SK-N-SH (cell line): ENCODE results near the gene JMJD6. TPM values are rescaled to one million over a fixed set of nuclear protein-coding genes. Genes with fewer than 3 reads are reported as not detected.
A peak's percentile ranks its signal among the peaks of the same experiment; 100 is the strongest.

Experiments
- CTCF ChIA-PET: fragments of 300-600, 350-600 bp; formaldehyde crosslinking; extraction: SDS; loops from one replicate; lab custom pipeline; 2021; lab: Yijun Ruan, JAX
- POLR2A ChIA-PET: fragments of 350-600 bp; sonication (Branson Sonifier 250); formaldehyde crosslinking; extraction: SDS; loops from one replicate; lab custom pipeline; 2020; ENCODE audit warnings: antibody characterized with exemption, inconsistent platforms; lab: Yijun Ruan, JAX
- DNase-seq: peaks from one replicate; pipeline ENCODE4 v3.0.0; 2012
- H2AFZ ChIP-seq: fragments of 200-600 bp; sonication (generic); 2 replicates; pipeline ENCODE4 v1.8.1; 2016; ENCODE audit warnings: antibody characterized with exemption, mild to moderate bottlenecking, low read depth
- H3F3A ChIP-seq: fragments of 200-600 bp; sonication (generic); replicated peaks from 2 replicates; pipeline ENCODE3; 2016; ENCODE audit warnings: antibody characterized with exemption, mild to moderate bottlenecking; ENCODE audit not compliant: insufficient read depth
- H3K27ac ChIP-seq, 2 experiments: fragments of 200-500 bp in 1 of 2; fragments of 200-600 bp in 1 of 2; sonication (Bioruptor generic) in 1 of 2; sonication (generic), shearing (Covaris generic) in 1 of 2; 2 replicates each; pipeline versions ENCODE4 v1.5.1 to v1.6.1; 2014 to 2016; ENCODE audit warnings: low read depth in 2 of 2, inconsistent platforms in 1 of 2, low read length in 1 of 2, mild to moderate bottlenecking in 1 of 2, mixed read lengths in 1 of 2
- H3K27me3 ChIP-seq: fragments of 200-600 bp; sonication (generic), shearing (Covaris generic); 2 replicates; pipeline ENCODE4 v1.6.1; 2016; ENCODE audit warnings: mixed run types; ENCODE audit not compliant: insufficient read depth
- H3K36me3 ChIP-seq, 2 experiments: fragments of 200-500 bp in 1 of 2; fragments of 200-600 bp in 1 of 2; sonication (Bioruptor generic) in 1 of 2; sonication (generic) in 1 of 2; replicated peaks in 1 of 2; 2 replicates each; pipeline versions ENCODE3 to v1.5.1; 2014 to 2016; ENCODE audit warnings: low read length in 1 of 2, mild to moderate bottlenecking in 1 of 2; ENCODE audit not compliant: insufficient read depth in 2 of 2, control insufficient read depth in 1 of 2
- H3K4me1 ChIP-seq, 2 experiments: fragments of 200-500 bp in 1 of 2; fragments of 200-600 bp in 1 of 2; sonication (Bioruptor generic) in 1 of 2; sonication (generic), shearing (Covaris generic) in 1 of 2; 2 replicates each; pipeline versions ENCODE4 v1.5.1 to v1.6.1; 2014 to 2016; ENCODE audit warnings: low read depth in 1 of 2, low read length in 1 of 2, mixed run types in 1 of 2; ENCODE audit not compliant: insufficient read depth in 2 of 2, control insufficient read depth in 1 of 2
- H3K4me2 ChIP-seq: fragments of 200-600 bp; sonication (generic), shearing (Covaris generic); 2 replicates; pipeline ENCODE4 v1.6.1; 2017; ENCODE audit warnings: mixed run types
- H3K4me3 ChIP-seq, 2 experiments: fragments of 200-500 bp in 1 of 2; fragments of 200-600 bp in 1 of 2; sonication (Bioruptor generic) in 1 of 2; sonication (generic), shearing (Covaris generic) in 1 of 2; 2 replicates each; pipeline versions ENCODE4 v1.5.1 to v1.8.1; 2014 to 2016; ENCODE audit warnings: low read depth in 2 of 2, inconsistent platforms in 1 of 2, low read length in 1 of 2, mild to moderate bottlenecking in 1 of 2, mixed read lengths in 1 of 2, moderate library complexity in 1 of 2
- H3K79me2 ChIP-seq: fragments of 200-600 bp; sonication (generic); 2 replicates; pipeline ENCODE4 v1.8.1; 2017; ENCODE audit warnings: mild to moderate bottlenecking; ENCODE audit not compliant: insufficient read depth
- H3K9ac ChIP-seq: fragments of 200-600 bp; sonication (generic); 2 replicates; pipeline ENCODE4 v1.6.1; 2017; ENCODE audit warnings: mixed run types
- H3K9me2 ChIP-seq: fragments of 200-600 bp; sonication (generic); 2 replicates; pipeline ENCODE4 v1.6.1; 2017; ENCODE audit warnings: mixed run types
- H3K9me3 ChIP-seq: fragments of 200-600 bp; sonication (generic); 2 replicates; pipeline ENCODE4 v1.6.1; 2017; ENCODE audit warnings: mixed run types, mild to moderate bottlenecking, moderate library complexity
- H4K20me1 ChIP-seq: fragments of 200-600 bp; sonication (generic); 2 replicates; pipeline ENCODE4 v1.6.1; 2017; ENCODE audit warnings: mild to moderate bottlenecking, mixed run types; ENCODE audit not compliant: insufficient read depth
- FOSL2 ChIP-seq: IDR thresholded peaks from 2 replicates; pipeline ENCODE4 v1.4.0; 2012; ENCODE audit warnings: low read depth, mild to moderate bottlenecking, moderate library complexity, borderline replicate concordance
- FOXJ3 ChIP-seq: sonication (generic); formaldehyde crosslinking; IDR thresholded peaks from 2 replicates; pipeline ENCODE4 v1.5.1; 2020; ENCODE audit warnings: mild to moderate bottlenecking, missing genetic modification reagents
- GATA2 ChIP-seq: sonication (generic); formaldehyde crosslinking; IDR thresholded peaks from 2 replicates; pipeline ENCODE4 v1.5.0; 2020; ENCODE audit warnings: mild to moderate bottlenecking, missing genetic modification reagents
- IRF3 ChIP-seq: fragments of 150-350 bp; IDR thresholded peaks from 2 replicates; pipeline ENCODE4 v1.6.1; 2016; ENCODE audit warnings: mild to moderate bottlenecking, low read depth, low read length
- JUND ChIP-seq: IDR thresholded peaks from 2 replicates; pipeline ENCODE4 v1.4.0; 2012
- MEF2A ChIP-seq: IDR thresholded peaks from 2 replicates; pipeline ENCODE4 v1.4.0; 2012; ENCODE audit warnings: low read depth, borderline replicate concordance
- MXI1 ChIP-seq: IDR thresholded peaks from 2 replicates; pipeline ENCODE4 v1.6.1; 2012; ENCODE audit warnings: mild to moderate bottlenecking, low read depth, low read length, improper control_type of control experiment
- PBX3 ChIP-seq: IDR thresholded peaks from 2 replicates; pipeline ENCODE4; 2012
- RAD21 ChIP-seq: IDR thresholded peaks from 2 replicates; pipeline ENCODE4 v1.6.1; 2012; ENCODE audit warnings: mild to moderate bottlenecking, low read length
- RCOR1 ChIP-seq: fragments of 150-350 bp; IDR thresholded peaks from 2 replicates; pipeline ENCODE4 v1.6.1; 2017; ENCODE audit warnings: antibody characterized with exemption, low read length
- RXRA ChIP-seq: IDR thresholded peaks from 2 replicates; pipeline ENCODE4 v1.4.0; 2012; ENCODE audit warnings: low read depth, mild to moderate bottlenecking, borderline replicate concordance
- TAF1 ChIP-seq: IDR thresholded peaks from 2 replicates; pipeline ENCODE4 v1.6.1; 2012; ENCODE audit warnings: low read depth, mild to moderate bottlenecking, low read length, moderate library complexity, borderline replicate concordance
- TCF12 ChIP-seq: IDR thresholded peaks from 2 replicates; pipeline ENCODE4 v1.4.0; 2012
- WGBS: methylation state at CpG from one replicate; pipeline ENCODE4 v1.1.6; 2017; ENCODE audit warnings: low lambda C conversion rate; 5-methylcytosine and 5-hydroxymethylcytosine counted together
- polyA plus RNA-seq, 3 experiments: library from polyadenylated mRNA; depleted of rRNA; stranded (reverse); fragments of >200 nt; gene quantifications; 2 replicates each; pipeline ENCODE4 v1.2.3, GENCODE V29; 2012
- TF ChIP-seq, protein P1 (sequence below): fragments of 200-600 bp; sonication (generic); IDR thresholded peaks from 2 replicates; pipeline ENCODE4 v1.6.1; 2017; ENCODE audit warnings: antibody characterized with exemption, mild to moderate bottlenecking, moderate library complexity
- TF ChIP-seq, protein P2 (sequence below): fragments of 150-350 bp; IDR thresholded peaks from 2 replicates; pipeline ENCODE4 v1.6.1; 2017; ENCODE audit warnings: antibody characterized with exemption, low read length, low read depth, borderline replicate concordance
- TF ChIP-seq, protein P3 (sequence below): IDR thresholded peaks from 2 replicates; pipeline ENCODE4 v1.4.0; 2012; ENCODE audit warnings: low read depth, borderline replicate concordance
- TF ChIP-seq, protein P4 (sequence below): IDR thresholded peaks from 2 replicates; pipeline ENCODE4 v1.4.0; 2012; ENCODE audit warnings: low read depth

JMJD6 gene
- polyA plus RNA-seq, 1 of the 3 experiments (the other 2 are of a cell fraction) = 23.3 TPM

GRCh38 chr17:76742958-76743357, 16.6 kb upstream of the JMJD6 start (continued):
- TF ChIP-seq, protein P1, sequence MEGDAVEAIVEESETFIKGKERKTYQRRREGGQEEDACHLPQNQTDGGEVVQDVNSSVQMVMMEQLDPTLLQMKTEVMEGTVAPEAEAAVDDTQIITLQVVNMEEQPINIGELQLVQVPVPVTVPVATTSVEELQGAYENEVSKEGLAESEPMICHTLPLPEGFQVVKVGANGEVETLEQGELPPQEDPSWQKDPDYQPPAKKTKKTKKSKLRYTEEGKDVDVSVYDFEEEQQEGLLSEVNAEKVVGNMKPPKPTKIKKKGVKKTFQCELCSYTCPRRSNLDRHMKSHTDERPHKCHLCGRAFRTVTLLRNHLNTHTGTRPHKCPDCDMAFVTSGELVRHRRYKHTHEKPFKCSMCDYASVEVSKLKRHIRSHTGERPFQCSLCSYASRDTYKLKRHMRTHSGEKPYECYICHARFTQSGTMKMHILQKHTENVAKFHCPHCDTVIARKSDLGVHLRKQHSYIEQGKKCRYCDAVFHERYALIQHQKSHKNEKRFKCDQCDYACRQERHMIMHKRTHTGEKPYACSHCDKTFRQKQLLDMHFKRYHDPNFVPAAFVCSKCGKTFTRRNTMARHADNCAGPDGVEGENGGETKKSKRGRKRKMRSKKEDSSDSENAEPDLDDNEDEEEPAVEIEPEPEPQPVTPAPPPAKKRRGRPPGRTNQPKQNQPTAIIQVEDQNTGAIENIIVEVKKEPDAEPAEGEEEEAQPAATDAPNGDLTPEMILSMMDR = no peak
- no peak for TF ChIP-seq IRF3
- TF ChIP-seq RXRA = no peak

GRCh38 chr17:76740329-76741118, 14.1 kb upstream of the JMJD6 start:
- Histone ChIP-seq H2AFZ (no peak overlapping the region), H3K9me3 (no peaks in the 10 kb centered on the region), H3K79me2 (peaks cover 50% of the 10 kb centered on the region), H3K9me2 (no peaks in the 10 kb centered on the region), H3F3A (peaks cover 18% of the 10 kb centered on the region), H4K20me1 (peaks cover 8% of the 10 kb centered on the region), H3K9ac (no peak overlapping the region), H3K4me1 (peaks cover 11 to 14% of the 10 kb centered on the region in 2 experiments; a peak in 3 of 4 replicates), H3K36me3 (peaks cover 37 to 43% of the 10 kb centered on the region in 2 experiments), H3K27ac (peak overlapping the region in 1 of 2 experiments; percentile 20; a peak in 1 of 4 replicates), H3K27me3 (no peaks in the 10 kb centered on the region), H3K4me2 (peak overlapping the region; percentile 94; the same call in 1 of the 2 replicates), H3K4me3 (no peak overlapping the region)
- 91% methylated on average over 5 of the region's 5 CpGs for WGBS
- TF ChIP-seq GATA2 (CRISPR knock-in tag) (no peak), PBX3 (no peak), RCOR1 (no peak), TAF1 (no peak), JUND (no peak), TCF12 (no peak), FOSL2 (no peak), IRF3 (no peak), RAD21 (no peak), FOXJ3 (CRISPR knock-in tag) (no peak), MXI1 (no peak), MEF2A (no peak)
- TF ChIP-seq, protein P2, sequence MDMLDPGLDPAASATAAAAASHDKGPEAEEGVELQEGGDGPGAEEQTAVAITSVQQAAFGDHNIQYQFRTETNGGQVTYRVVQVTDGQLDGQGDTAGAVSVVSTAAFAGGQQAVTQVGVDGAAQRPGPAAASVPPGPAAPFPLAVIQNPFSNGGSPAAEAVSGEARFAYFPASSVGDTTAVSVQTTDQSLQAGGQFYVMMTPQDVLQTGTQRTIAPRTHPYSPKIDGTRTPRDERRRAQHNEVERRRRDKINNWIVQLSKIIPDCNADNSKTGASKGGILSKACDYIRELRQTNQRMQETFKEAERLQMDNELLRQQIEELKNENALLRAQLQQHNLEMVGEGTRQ = no peak
- TF ChIP-seq, protein P3, sequence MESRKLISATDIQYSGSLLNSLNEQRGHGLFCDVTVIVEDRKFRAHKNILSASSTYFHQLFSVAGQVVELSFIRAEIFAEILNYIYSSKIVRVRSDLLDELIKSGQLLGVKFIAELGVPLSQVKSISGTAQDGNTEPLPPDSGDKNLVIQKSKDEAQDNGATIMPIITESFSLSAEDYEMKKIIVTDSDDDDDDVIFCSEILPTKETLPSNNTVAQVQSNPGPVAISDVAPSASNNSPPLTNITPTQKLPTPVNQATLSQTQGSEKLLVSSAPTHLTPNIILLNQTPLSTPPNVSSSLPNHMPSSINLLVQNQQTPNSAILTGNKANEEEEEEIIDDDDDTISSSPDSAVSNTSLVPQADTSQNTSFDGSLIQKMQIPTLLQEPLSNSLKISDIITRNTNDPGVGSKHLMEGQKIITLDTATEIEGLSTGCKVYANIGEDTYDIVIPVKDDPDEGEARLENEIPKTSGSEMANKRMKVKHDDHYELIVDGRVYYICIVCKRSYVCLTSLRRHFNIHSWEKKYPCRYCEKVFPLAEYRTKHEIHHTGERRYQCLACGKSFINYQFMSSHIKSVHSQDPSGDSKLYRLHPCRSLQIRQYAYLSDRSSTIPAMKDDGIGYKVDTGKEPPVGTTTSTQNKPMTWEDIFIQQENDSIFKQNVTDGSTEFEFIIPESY = no peak
- TF ChIP-seq, protein P1 = no peak
- TF ChIP-seq, protein P4, sequence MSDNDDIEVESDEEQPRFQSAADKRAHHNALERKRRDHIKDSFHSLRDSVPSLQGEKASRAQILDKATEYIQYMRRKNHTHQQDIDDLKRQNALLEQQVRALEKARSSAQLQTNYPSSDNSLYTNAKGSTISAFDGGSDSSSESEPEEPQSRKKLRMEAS = no peak
- ChIA-PET CTCF (interaction anchor here (1.3 to 5.8 kb wide), 5 partner anchors 14 to 348 kb away, joined by 3 to 34 read pairs (median 4); partner anchors contain the start of genes JMJD6, METTL23 and MGAT5B), POLR2A (interaction anchor here (0.6 kb wide), 1 partner anchor 212 kb away, joined by 4 read pairs; no protein-coding TSS in a partner anchor)
- DNase-seq = no peak
